Measurements from ENCODE around the gene KAT2B.

The KAT2B gene

GRCh38 chr3:20130106-20130505, 89.9 kb downstream of the KAT2B start:
- peaks cover 5% of the 10 kb centered on the region for H3K36me3 ChIP-seq (ENCODE audit: insufficient read depth, low read length)
- H3K4me3 ChIP-seq (ENCODE audit: low read length), result no peak overlapping the region
- H3K4me1 ChIP-seq (ENCODE audit: insufficient read depth, low read length), result no peaks in the 10 kb centered on the region
- H3K9me3 ChIP-seq (ENCODE audit: low read length), result no peaks in the 10 kb centered on the region
- no peaks in the 10 kb centered on the region for H3K27me3 ChIP-seq (ENCODE audit: insufficient read depth, low read length)
- H2AFZ ChIP-seq (ENCODE audit: low read depth, low read length), result no peak overlapping the region

GRCh38 chr3:20136231-20136630, 96.0 kb downstream of the KAT2B start:
- Histone ChIP-seq H3K4me1 (ENCODE audit: insufficient read depth, low read length) (peaks cover 3% of the 10 kb centered on the region), H3K36me3 (ENCODE audit: insufficient read depth, low read length) (no peaks in the 10 kb centered on the region), H3K9me3 (ENCODE audit: low read length) (no peaks in the 10 kb centered on the region), H3K27me3 (ENCODE audit: insufficient read depth, low read length) (no peaks in the 10 kb centered on the region), H2AFZ (ENCODE audit: low read depth, low read length) (no peak overlapping the region), H3K4me3 (ENCODE audit: low read length) (no peak overlapping the region)

GRCh38 chr3:20137647-20138046, 97.4 kb downstream of the KAT2B start:
- Histone ChIP-seq H2AFZ (ENCODE audit: low read depth, low read length) (no peak overlapping the region), H3K4me3 (ENCODE audit: low read length) (no peak overlapping the region), H3K4me1 (ENCODE audit: insufficient read depth, low read length) (peaks cover 17% of the 10 kb centered on the region), H3K27me3 (ENCODE audit: insufficient read depth, low read length) (no peaks in the 10 kb centered on the region), H3K9me3 (ENCODE audit: low read length) (no peaks in the 10 kb centered on the region), H3K36me3 (ENCODE audit: insufficient read depth, low read length) (no peaks in the 10 kb centered on the region)

GRCh38 chr3:20140881-20141280, 100.6 kb downstream of the KAT2B start:
- Histone ChIP-seq H3K36me3 (ENCODE audit: insufficient read depth, low read length) (no peaks in the 10 kb centered on the region), H2AFZ (ENCODE audit: low read depth, low read length) (no peak overlapping the region), H3K9me3 (ENCODE audit: low read length) (no peaks in the 10 kb centered on the region), H3K4me3 (ENCODE audit: low read length) (no peak overlapping the region), H3K27me3 (ENCODE audit: insufficient read depth, low read length) (no peaks in the 10 kb centered on the region), H3K4me1 (ENCODE audit: insufficient read depth, low read length) (peaks cover 18% of the 10 kb centered on the region)

GRCh38 chr3:20141316-20141715, 101.1 kb downstream of the KAT2B start:
- no peaks in the 10 kb centered on the region for H3K9me3 ChIP-seq (ENCODE audit: low read length)
- no peaks in the 10 kb centered on the region for H3K27me3 ChIP-seq (ENCODE audit: insufficient read depth, low read length)
- H3K36me3 ChIP-seq (ENCODE audit: insufficient read depth, low read length), result no peaks in the 10 kb centered on the region
- H2AFZ ChIP-seq (ENCODE audit: low read depth, low read length), result peak overlapping the region; percentile 57
- H3K4me1 ChIP-seq (ENCODE audit: insufficient read depth, low read length), result peaks cover 18% of the 10 kb centered on the region
- H3K4me3 ChIP-seq (ENCODE audit: low read length), result no peak overlapping the region

- Histone ChIP-seq H2AFZ (ENCODE audit: low read depth, low read length) (peak overlapping the region; percentile 57), H3K4me3 (ENCODE audit: low read length) (peak overlapping the region; percentile 17), H3K9me3 (ENCODE audit: low read length) (no peaks in the 10 kb centered on the region)
These were observed 101.6 kb downstream of the KAT2B start for GRCh38 chr3:20141851-20142250.

GRCh38 chr3:20142517-20142916, 102.3 kb downstream of the KAT2B start:
- no peak overlapping the region for H2AFZ ChIP-seq (ENCODE audit: low read depth, low read length)
- no peaks in the 10 kb centered on the region for H3K9me3 ChIP-seq (ENCODE audit: low read length)
- no peak overlapping the region for H3K4me3 ChIP-seq (ENCODE audit: low read length)

More at GRCh38 chr3:20141851-20142250, 101.6 kb downstream of the KAT2B start:
- no peaks in the 10 kb centered on the region for H3K36me3 ChIP-seq (ENCODE audit: insufficient read depth, low read length)
- peaks cover 18% of the 10 kb centered on the region for H3K4me1 ChIP-seq (ENCODE audit: insufficient read depth, low read length)
- H3K27me3 ChIP-seq (ENCODE audit: insufficient read depth, low read length), result no peaks in the 10 kb centered on the region

GRCh38 chr3:20143519-20143918, 103.3 kb downstream of the KAT2B start:
- no peaks in the 10 kb centered on the region for H3K9me3 ChIP-seq (ENCODE audit: low read length)
- H3K27me3 ChIP-seq (ENCODE audit: insufficient read depth, low read length), result no peaks in the 10 kb centered on the region
- no peak overlapping the region for H2AFZ ChIP-seq (ENCODE audit: low read depth, low read length)
- peaks cover 18% of the 10 kb centered on the region for H3K4me1 ChIP-seq (ENCODE audit: insufficient read depth, low read length)
- no peak overlapping the region for H3K4me3 ChIP-seq (ENCODE audit: low read length)
- no peaks in the 10 kb centered on the region for H3K36me3 ChIP-seq (ENCODE audit: insufficient read depth, low read length)

More at GRCh38 chr3:20142517-20142916, 102.3 kb downstream of the KAT2B start:
- Histone ChIP-seq H3K36me3 (ENCODE audit: insufficient read depth, low read length) (no peaks in the 10 kb centered on the region), H3K4me1 (ENCODE audit: insufficient read depth, low read length) (peaks cover 18% of the 10 kb centered on the region), H3K27me3 (ENCODE audit: insufficient read depth, low read length) (no peaks in the 10 kb centered on the region)

- Histone ChIP-seq H3K4me3 (ENCODE audit: low read length) (no peak overlapping the region), H2AFZ (ENCODE audit: low read depth, low read length) (no peak overlapping the region)
These were observed 105.6 kb downstream of the KAT2B start for GRCh38 chr3:20145874-20146273.

GRCh38 chr3:20146301-20146700, 106.1 kb downstream of the KAT2B start:
- H2AFZ ChIP-seq (ENCODE audit: low read depth, low read length), result no peak overlapping the region
- H3K9me3 ChIP-seq (ENCODE audit: low read length), result no peaks in the 10 kb centered on the region
- H3K4me1 ChIP-seq (ENCODE audit: insufficient read depth, low read length), result peaks cover 14% of the 10 kb centered on the region
- H3K36me3 ChIP-seq (ENCODE audit: insufficient read depth, low read length), result no peaks in the 10 kb centered on the region
- H3K27me3 ChIP-seq (ENCODE audit: insufficient read depth, low read length), result no peaks in the 10 kb centered on the region
- no peak overlapping the region for H3K4me3 ChIP-seq (ENCODE audit: low read length)

More at GRCh38 chr3:20145874-20146273, 105.6 kb downstream of the KAT2B start:
- H3K36me3 ChIP-seq (ENCODE audit: insufficient read depth, low read length), result no peaks in the 10 kb centered on the region
- H3K4me1 ChIP-seq (ENCODE audit: insufficient read depth, low read length), result peaks cover 18% of the 10 kb centered on the region
- H3K9me3 ChIP-seq (ENCODE audit: low read length), result no peaks in the 10 kb centered on the region
- H3K27me3 ChIP-seq (ENCODE audit: insufficient read depth, low read length), result no peaks in the 10 kb centered on the region

GRCh38 chr3:20147361-20147760, 107.1 kb downstream of the KAT2B start:
- H3K4me1 ChIP-seq (ENCODE audit: insufficient read depth, low read length), result peaks cover 3% of the 10 kb centered on the region
- H3K27me3 ChIP-seq (ENCODE audit: insufficient read depth, low read length), result no peaks in the 10 kb centered on the region

GRCh38 chr3:20148466-20148865, 108.2 kb downstream of the KAT2B start:
- H3K27me3 ChIP-seq (ENCODE audit: insufficient read depth, low read length), result no peaks in the 10 kb centered on the region

More at GRCh38 chr3:20147361-20147760, 107.1 kb downstream of the KAT2B start:
- Histone ChIP-seq H3K9me3 (ENCODE audit: low read length) (no peaks in the 10 kb centered on the region), H3K36me3 (ENCODE audit: insufficient read depth, low read length) (peaks cover 3% of the 10 kb centered on the region), H3K4me3 (ENCODE audit: low read length) (no peak overlapping the region), H2AFZ (ENCODE audit: low read depth, low read length) (no peak overlapping the region)

GRCh38 chr3:20154078-20154477, 113.8 kb downstream of the KAT2B start:
- H3K36me3 ChIP-seq (ENCODE audit: insufficient read depth, low read length), result peaks cover 27% of the 10 kb centered on the region
- H2AFZ ChIP-seq (ENCODE audit: low read depth, low read length), result no peak overlapping the region
- no peaks in the 10 kb centered on the region for H3K4me1 ChIP-seq (ENCODE audit: insufficient read depth, low read length)
- H3K4me3 ChIP-seq (ENCODE audit: low read length), result no peak overlapping the region
- no peaks in the 10 kb centered on the region for H3K9me3 ChIP-seq (ENCODE audit: low read length)
- H3K27me3 ChIP-seq (ENCODE audit: insufficient read depth, low read length), result no peaks in the 10 kb centered on the region

More at GRCh38 chr3:20148466-20148865, 108.2 kb downstream of the KAT2B start:
- Histone ChIP-seq H3K36me3 (ENCODE audit: insufficient read depth, low read length) (peaks cover 6% of the 10 kb centered on the region), H2AFZ (ENCODE audit: low read depth, low read length) (no peak overlapping the region), H3K4me3 (ENCODE audit: low read length) (no peak overlapping the region), H3K4me1 (ENCODE audit: insufficient read depth, low read length) (no peaks in the 10 kb centered on the region), H3K9me3 (ENCODE audit: low read length) (no peaks in the 10 kb centered on the region)

GRCh38 chr3:20154928-20155327, 114.7 kb downstream of the KAT2B start:
- Histone ChIP-seq H3K36me3 (ENCODE audit: insufficient read depth, low read length) (peaks cover 35% of the 10 kb centered on the region), H3K4me3 (ENCODE audit: low read length) (no peak overlapping the region)

More at GRCh38 chr3:20154928-20155327, 114.7 kb downstream of the KAT2B start:
- H3K9me3 ChIP-seq (ENCODE audit: low read length), result no peaks in the 10 kb centered on the region
- H3K4me1 ChIP-seq (ENCODE audit: insufficient read depth, low read length), result no peaks in the 10 kb centered on the region
- no peak overlapping the region for H2AFZ ChIP-seq (ENCODE audit: low read depth, low read length)
- H3K27me3 ChIP-seq (ENCODE audit: insufficient read depth, low read length), result no peaks in the 10 kb centered on the region

Data from neuron (in vitro differentiated cells).